Measurements from ENCODE around the gene CAPN2. TPM values are rescaled to one million over a fixed set of nuclear protein-coding genes. Genes with fewer than 3 reads are reported as not detected.

CAPN2 gene
- total RNA-seq, 1 donor from 2014 or later = 98.6 TPM

DNA sequence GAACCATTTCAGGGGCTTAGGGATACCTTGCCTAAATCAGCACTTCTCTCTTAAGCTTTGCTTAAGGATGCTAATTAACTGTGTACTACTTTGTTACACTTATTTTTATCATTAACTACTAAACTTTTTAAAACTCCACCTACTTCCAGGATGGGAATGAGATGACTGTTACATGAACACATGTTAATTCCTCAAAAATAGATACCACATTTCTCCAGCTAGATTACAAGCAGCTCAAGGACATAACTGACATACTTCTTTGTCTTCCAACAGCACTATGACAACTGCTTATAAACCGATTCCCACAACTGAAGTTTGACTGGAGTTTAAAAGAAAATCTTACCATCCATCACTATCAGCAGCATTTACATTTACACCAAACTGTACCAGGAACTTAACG is 79.7 kb downstream of the CAPN2 start:
- no peak for DNase-seq (ENCODE audit: low read depth, low spot score)
- H3K36me3 Mint-ChIP-seq (ENCODE audit: low read depth) = peaks cover 2% of the 10 kb centered on the region
- no peak overlapping the region for H3K4me3 Mint-ChIP-seq
- no peaks in the 10 kb centered on the region for H3K27me3 Mint-ChIP-seq (ENCODE audit: low read depth)
- peaks cover 9% of the 10 kb centered on the region for H3K4me1 Mint-ChIP-seq
- H3K27ac Mint-ChIP-seq (ENCODE audit: unreplicated experiment) = no peak overlapping the region
- H3K9me3 Mint-ChIP-seq = no peaks in the 10 kb centered on the region
- TF ChIP-seq, protein P1, sequence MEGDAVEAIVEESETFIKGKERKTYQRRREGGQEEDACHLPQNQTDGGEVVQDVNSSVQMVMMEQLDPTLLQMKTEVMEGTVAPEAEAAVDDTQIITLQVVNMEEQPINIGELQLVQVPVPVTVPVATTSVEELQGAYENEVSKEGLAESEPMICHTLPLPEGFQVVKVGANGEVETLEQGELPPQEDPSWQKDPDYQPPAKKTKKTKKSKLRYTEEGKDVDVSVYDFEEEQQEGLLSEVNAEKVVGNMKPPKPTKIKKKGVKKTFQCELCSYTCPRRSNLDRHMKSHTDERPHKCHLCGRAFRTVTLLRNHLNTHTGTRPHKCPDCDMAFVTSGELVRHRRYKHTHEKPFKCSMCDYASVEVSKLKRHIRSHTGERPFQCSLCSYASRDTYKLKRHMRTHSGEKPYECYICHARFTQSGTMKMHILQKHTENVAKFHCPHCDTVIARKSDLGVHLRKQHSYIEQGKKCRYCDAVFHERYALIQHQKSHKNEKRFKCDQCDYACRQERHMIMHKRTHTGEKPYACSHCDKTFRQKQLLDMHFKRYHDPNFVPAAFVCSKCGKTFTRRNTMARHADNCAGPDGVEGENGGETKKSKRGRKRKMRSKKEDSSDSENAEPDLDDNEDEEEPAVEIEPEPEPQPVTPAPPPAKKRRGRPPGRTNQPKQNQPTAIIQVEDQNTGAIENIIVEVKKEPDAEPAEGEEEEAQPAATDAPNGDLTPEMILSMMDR (conservative IDR thresholded peaks at IDR 0.05) = no peak

DNA sequence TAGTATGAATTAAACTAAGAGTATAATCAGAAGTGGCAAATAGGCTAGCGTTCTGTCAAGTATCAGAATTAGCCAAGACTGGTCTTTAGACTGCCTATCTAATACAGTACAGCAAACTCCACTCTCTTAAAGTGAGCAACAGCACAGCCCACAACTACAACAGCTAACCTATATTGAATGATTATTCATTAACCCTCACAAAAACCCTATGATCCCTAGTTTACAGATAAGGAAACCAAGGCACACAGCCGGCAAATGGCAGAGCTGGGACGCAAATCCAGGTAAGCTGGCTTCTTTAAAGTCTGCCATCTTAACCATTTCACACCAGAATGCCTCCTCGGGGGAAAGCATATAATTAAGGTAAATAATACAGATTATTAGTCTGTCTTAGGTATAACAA is 81.4 kb downstream of the CAPN2 start:
- no peak for DNase-seq (ENCODE audit: low read depth, low spot score)
- H3K4me1 Mint-ChIP-seq = peaks cover 5% of the 10 kb centered on the region
- TF ChIP-seq, protein P1 (conservative IDR thresholded peaks at IDR 0.05) = no peak
- H3K4me3 Mint-ChIP-seq = no peak overlapping the region
- no peaks in the 10 kb centered on the region for H3K27me3 Mint-ChIP-seq (ENCODE audit: low read depth)
- no peaks in the 10 kb centered on the region for H3K9me3 Mint-ChIP-seq
- peaks cover 5% of the 10 kb centered on the region for H3K36me3 Mint-ChIP-seq (ENCODE audit: low read depth)
- peak overlapping the region; percentile 16 for H3K27ac Mint-ChIP-seq (ENCODE audit: unreplicated experiment)

DNA sequence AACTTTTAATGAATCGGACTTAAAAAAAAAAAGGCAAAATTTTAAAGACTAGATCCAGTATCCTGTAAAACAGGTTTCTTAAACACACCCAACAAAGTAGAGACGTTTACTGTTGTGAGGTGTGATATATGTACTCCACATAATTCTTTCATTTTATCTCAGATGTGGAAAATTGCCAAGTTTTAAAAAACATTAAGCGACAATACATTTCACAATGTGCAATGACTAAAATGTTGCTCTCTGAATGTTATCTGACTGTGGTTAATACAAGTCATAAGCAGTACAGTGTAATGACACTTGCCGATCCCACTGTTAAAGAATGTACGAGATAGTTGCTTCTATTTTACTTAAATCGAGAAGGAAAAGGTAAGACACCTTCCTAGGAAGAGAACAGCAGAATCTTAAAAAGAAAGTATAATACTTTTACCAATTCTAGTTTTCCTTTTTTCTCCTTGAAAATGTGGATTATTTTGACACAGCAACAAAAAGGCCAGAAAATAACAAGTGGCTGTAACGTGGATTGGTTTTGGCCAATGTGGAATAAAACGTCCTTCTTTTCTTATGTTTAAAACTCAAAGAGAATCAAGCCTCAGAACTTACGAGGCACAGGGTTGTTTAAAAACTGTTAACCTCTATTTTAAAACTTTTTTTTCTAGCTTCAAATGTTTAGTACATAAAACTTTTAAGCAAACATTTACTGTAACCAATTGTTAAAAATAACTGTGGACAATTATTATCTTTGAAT is 82.0 kb downstream of the CAPN2 start:
- no peaks in the 10 kb centered on the region for H3K27me3 Mint-ChIP-seq (ENCODE audit: low read depth)
- DNase-seq (ENCODE audit: low read depth, low spot score) = no peak
- no peak overlapping the region for H3K27ac Mint-ChIP-seq (ENCODE audit: unreplicated experiment)
- no peak overlapping the region for H3K4me3 Mint-ChIP-seq
- H3K4me1 Mint-ChIP-seq = no peaks in the 10 kb centered on the region
- H3K9me3 Mint-ChIP-seq = no peaks in the 10 kb centered on the region
- TF ChIP-seq, protein P1 (conservative IDR thresholded peaks at IDR 0.05) = no peak
- H3K36me3 Mint-ChIP-seq (ENCODE audit: low read depth) = peaks cover 8% of the 10 kb centered on the region

DNA sequence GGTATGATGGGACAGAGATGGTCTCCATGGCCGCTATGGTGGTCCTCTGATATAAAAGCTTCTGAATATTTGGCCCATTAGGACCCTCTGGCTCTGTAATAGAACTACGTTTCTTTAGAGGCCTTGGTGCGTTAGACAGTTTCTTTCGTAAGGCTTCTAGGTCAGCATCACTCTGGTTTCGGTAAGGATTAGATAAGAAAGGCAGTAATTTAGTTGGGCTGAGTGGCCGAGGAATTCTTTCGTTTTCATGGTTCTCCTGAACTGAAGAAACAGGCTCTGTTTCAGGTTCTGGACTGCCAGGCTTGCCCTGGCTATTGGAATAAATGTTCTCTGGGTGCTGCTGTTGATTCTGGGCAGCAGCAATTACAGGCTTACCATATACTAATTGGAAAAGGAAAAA is 83.9 kb downstream of the CAPN2 start:
- Mint-ChIP-seq H3K4me3 (no peak overlapping the region), H3K27ac (ENCODE audit: unreplicated experiment) (no peak overlapping the region), H3K9me3 (no peaks in the 10 kb centered on the region), H3K4me1 (no peaks in the 10 kb centered on the region), H3K27me3 (ENCODE audit: low read depth) (no peaks in the 10 kb centered on the region), H3K36me3 (ENCODE audit: low read depth) (peaks cover 12% of the 10 kb centered on the region)
- TF ChIP-seq, protein P1 (conservative IDR thresholded peaks at IDR 0.05) = no peak
- no peak for DNase-seq (ENCODE audit: low read depth, low spot score)

DNA sequence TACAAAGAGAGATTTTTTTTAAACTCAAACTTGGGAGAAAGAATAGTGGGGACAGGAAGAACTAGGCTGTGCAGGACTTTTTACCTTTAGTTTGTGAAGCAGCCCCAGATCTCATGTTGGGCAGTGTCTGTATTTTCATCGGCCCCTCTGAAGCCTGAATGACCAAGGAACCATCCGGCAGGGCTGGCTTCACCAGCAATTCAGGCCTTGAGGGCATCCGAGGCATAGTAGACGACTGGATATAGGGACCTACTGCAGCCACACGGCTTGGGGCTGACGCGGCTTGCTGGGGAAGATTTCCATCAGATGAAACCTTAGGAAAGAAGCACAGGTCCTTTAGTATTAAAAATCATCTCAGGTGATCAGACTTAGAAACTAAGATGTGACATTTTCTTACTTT is 89.7 kb downstream of the CAPN2 start:
- H3K27me3 Mint-ChIP-seq (ENCODE audit: low read depth) = no peaks in the 10 kb centered on the region
- peaks cover 26% of the 10 kb centered on the region for H3K36me3 Mint-ChIP-seq (ENCODE audit: low read depth)
- no peak overlapping the region for H3K4me3 Mint-ChIP-seq

More for the DNA sequence above, 89.7 kb downstream of the CAPN2 start:
- Mint-ChIP-seq H3K27ac (ENCODE audit: unreplicated experiment) (no peak overlapping the region), H3K9me3 (no peaks in the 10 kb centered on the region), H3K4me1 (no peaks in the 10 kb centered on the region)
- TF ChIP-seq, protein P1 (conservative IDR thresholded peaks at IDR 0.05) = no peak
- no peak for DNase-seq (ENCODE audit: low read depth, low spot score)
